Measurements from ENCODE around the gene GPR35. TPM values are rescaled to one million over a fixed set of nuclear protein-coding genes. Genes with fewer than 3 reads are reported as not detected.

The GPR35 gene
- polyA plus RNA-seq, 3 donors = 30.6 to 37.8 (median 36.3) TPM

- H3K9ac ChIP-seq (ENCODE audit: insufficient read depth, low read length, poor library complexity, severe bottlenecking) = no peak overlapping the region
- TF ChIP-seq, protein P1, sequence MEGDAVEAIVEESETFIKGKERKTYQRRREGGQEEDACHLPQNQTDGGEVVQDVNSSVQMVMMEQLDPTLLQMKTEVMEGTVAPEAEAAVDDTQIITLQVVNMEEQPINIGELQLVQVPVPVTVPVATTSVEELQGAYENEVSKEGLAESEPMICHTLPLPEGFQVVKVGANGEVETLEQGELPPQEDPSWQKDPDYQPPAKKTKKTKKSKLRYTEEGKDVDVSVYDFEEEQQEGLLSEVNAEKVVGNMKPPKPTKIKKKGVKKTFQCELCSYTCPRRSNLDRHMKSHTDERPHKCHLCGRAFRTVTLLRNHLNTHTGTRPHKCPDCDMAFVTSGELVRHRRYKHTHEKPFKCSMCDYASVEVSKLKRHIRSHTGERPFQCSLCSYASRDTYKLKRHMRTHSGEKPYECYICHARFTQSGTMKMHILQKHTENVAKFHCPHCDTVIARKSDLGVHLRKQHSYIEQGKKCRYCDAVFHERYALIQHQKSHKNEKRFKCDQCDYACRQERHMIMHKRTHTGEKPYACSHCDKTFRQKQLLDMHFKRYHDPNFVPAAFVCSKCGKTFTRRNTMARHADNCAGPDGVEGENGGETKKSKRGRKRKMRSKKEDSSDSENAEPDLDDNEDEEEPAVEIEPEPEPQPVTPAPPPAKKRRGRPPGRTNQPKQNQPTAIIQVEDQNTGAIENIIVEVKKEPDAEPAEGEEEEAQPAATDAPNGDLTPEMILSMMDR (IDR thresholded peaks at IDR 0.05) = no peak
- H2AFZ ChIP-seq (ENCODE audit: insufficient read depth, low read depth, low read length, poor library complexity, severe bottlenecking) = no peak overlapping the region
- H3K27me3 ChIP-seq (ENCODE audit: control insufficient read depth in 2 of 2, insufficient read depth in 2 of 2, low read length in 2 of 2) = no peaks in the 10 kb centered on the region
- H3K4me1 ChIP-seq (ENCODE audit: control insufficient read depth in 1 of 2, insufficient read depth in 2 of 2, low read length in 2 of 2) = peaks cover 35 to 45% of the 10 kb centered on the region in 2 donors
- intact Hi-C loops (cut with micrococcal nuclease) = loop anchor here (5.0 to 10.0 kb wide), 3 partner anchors 34 to 563 kb away; partner anchors contain the start of gene NDUFA10 (in 1 of the 2)
- Mint-ChIP-seq H3K27me3 (ENCODE audit: low read depth in 3 of 3) (peaks cover 0 to 3% (median 2%) of the 10 kb centered on the region in 3 donors), H3K9me3 (peaks cover 0 to 3% (median 0%) of the 10 kb centered on the region in 7 donors), H3K36me3 (peaks cover 43 to 50% of the 10 kb centered on the region in 2 donors), H3K4me1 (peaks cover 46% of the 10 kb centered on the region), H3K4me3 (peak overlapping the region; percentile 89 to 91), H3K27ac (peak overlapping the region in 2 of 7 donors; percentile 17 to 43)
- H3K36me3 ChIP-seq (replicated peaks in 1 of 2; ENCODE audit: control insufficient read depth in 1 of 2, insufficient read depth in 2 of 2, low read length in 2 of 2) = peaks cover 27 to 46% of the 10 kb centered on the region in 2 donors
- H3K9me3 ChIP-seq (replicated peaks in 1 of 2; ENCODE audit: control insufficient read depth in 1 of 2, insufficient read depth in 1 of 2, low read length in 2 of 2) = no peaks in the 10 kb centered on the region
- DNase-seq = no peak
- H4K20me1 ChIP-seq (ENCODE audit: insufficient read depth, low read length) = peaks cover 53% of the 10 kb centered on the region
- peak overlapping the region; percentile 96 for H3K4me2 ChIP-seq (replicated peaks; ENCODE audit: extremely low read depth, low read length, poor library complexity, severe bottlenecking)
- no peak overlapping the region for H3K27ac ChIP-seq (ENCODE audit: low read depth in 1 of 2, low read length in 2 of 2)
- H3K4me3 ChIP-seq (replicated peaks in 1 of 3; ENCODE audit: low read depth in 2 of 3, low read length in 3 of 3) = peak overlapping the region in 1 of 3 experiments; percentile 80
- whole genome bisulfite sequencing (ENCODE audit: insufficient coverage) = 94% methylated on average over 10 of the region's 10 CpGs
- H3K79me2 ChIP-seq (ENCODE audit: insufficient read depth, low read length) = peaks cover 80% of the 10 kb centered on the region
Observed at GRCh38 chr2:240588006-240588655, 37.1 kb upstream of the GPR35 start.

DNA sequence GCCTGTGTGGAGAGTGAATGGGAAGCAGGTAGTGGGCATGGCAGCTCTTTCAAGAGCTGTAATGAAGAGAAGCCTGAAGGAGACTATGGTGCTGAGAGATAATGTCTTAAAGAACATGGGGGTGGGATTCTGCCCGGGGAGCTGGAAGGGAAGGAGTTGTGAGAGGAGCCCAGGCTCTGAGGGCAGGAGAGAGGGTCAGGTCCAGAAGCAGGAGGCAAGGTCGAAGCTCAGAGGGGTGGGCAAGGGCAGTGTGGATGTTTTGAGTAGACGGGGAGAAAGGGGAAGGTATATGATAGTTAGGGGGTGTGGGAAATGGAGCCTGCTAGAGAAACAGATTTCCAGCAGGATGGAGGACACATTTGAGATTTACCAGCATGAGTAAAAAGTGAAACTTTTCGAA, 36.6 kb upstream of the GPR35 start:
- H3K27me3 ChIP-seq (ENCODE audit: control insufficient read depth in 2 of 2, insufficient read depth in 2 of 2, low read length in 2 of 2) = no peaks in the 10 kb centered on the region
- H3K27me3 Mint-ChIP-seq (ENCODE audit: low read depth in 3 of 3) = peaks cover 0 to 3% (median 2%) of the 10 kb centered on the region in 3 donors
- TF ChIP-seq, protein P1 (IDR thresholded peaks at IDR 0.05) = no peak
- no peak overlapping the region for H3K27ac ChIP-seq (ENCODE audit: low read depth in 1 of 2, low read length in 2 of 2)
- H3K4me1 Mint-ChIP-seq = peaks cover 42% of the 10 kb centered on the region
- H3K4me3 ChIP-seq (replicated peaks in 1 of 3; ENCODE audit: low read depth in 2 of 3, low read length in 3 of 3) = no peak overlapping the region
- H3K36me3 Mint-ChIP-seq = peaks cover 41 to 51% of the 10 kb centered on the region in 2 donors
- peaks cover 53% of the 10 kb centered on the region for H4K20me1 ChIP-seq (ENCODE audit: insufficient read depth, low read length)
- no peak overlapping the region for H2AFZ ChIP-seq (ENCODE audit: insufficient read depth, low read depth, low read length, poor library complexity, severe bottlenecking)
- peaks cover 35 to 44% of the 10 kb centered on the region in 2 donors for H3K4me1 ChIP-seq (ENCODE audit: control insufficient read depth in 1 of 2, insufficient read depth in 2 of 2, low read length in 2 of 2)
- peaks cover 0 to 3% (median 0%) of the 10 kb centered on the region in 7 donors for H3K9me3 Mint-ChIP-seq
- 92% methylated on average over 4 of the region's 4 CpGs for WGBS (ENCODE audit: insufficient coverage)
- peak overlapping the region in 2 of 7 donors; percentile 0 to 17 for H3K27ac Mint-ChIP-seq
- H3K36me3 ChIP-seq (replicated peaks in 1 of 2; ENCODE audit: control insufficient read depth in 1 of 2, insufficient read depth in 2 of 2, low read length in 2 of 2) = peaks cover 31 to 48% of the 10 kb centered on the region in 2 donors
- DNase-seq = no peak
- H3K4me2 ChIP-seq (replicated peaks; ENCODE audit: extremely low read depth, low read length, poor library complexity, severe bottlenecking) = no peak overlapping the region
- H3K9ac ChIP-seq (ENCODE audit: insufficient read depth, low read length, poor library complexity, severe bottlenecking) = no peak overlapping the region
- no peak overlapping the region for H3K4me3 Mint-ChIP-seq
- intact Hi-C loops (cut with micrococcal nuclease) = loop anchor here (5.0 to 10.0 kb wide), 3 partner anchors 34 to 564 kb away; partner anchors contain the start of gene NDUFA10 (in 1 of the 2)
- peaks cover 80% of the 10 kb centered on the region for H3K79me2 ChIP-seq (ENCODE audit: insufficient read depth, low read length)
- H3K9me3 ChIP-seq (replicated peaks in 1 of 2; ENCODE audit: control insufficient read depth in 1 of 2, insufficient read depth in 1 of 2, low read length in 2 of 2) = no peaks in the 10 kb centered on the region

All from CD14-positive monocyte (primary cell).